Measurements from ENCODE around the gene EHHADH. TPM values are rescaled to one million over a fixed set of nuclear protein-coding genes. Genes with fewer than 3 reads are reported as not detected.

Gene EHHADH
- polyA plus RNA-seq, 4 donors, result 12.2 to 29.5 (median 14.5) TPM

DNA sequence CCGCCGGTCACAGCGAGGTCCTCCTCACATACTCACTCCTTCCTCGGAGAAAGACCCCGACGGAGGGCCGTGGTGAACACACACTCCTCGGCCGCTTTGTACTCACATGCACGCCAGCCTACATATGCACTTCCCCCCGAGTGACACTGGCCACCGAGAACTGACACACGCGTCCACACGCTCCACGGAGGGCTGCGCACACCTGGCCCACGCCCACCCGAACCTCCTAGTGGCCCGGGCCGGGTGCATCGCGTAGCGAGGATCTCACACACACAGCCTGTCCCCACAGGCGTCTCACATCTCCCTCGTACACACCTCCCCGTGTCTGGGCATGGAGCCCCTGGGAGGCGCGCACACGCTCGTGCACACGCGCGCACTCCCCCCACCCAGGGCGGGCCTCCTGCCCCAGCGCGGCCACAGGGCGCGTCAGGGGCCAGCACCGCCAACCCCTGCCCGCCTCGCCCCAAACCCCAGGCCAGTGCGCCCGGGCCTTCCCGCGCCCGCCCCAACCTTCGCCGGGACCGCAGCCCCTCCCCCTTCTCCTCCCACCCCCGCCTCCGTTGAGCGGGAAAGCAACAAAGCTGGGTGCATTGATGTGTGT is 100.6 kb downstream of the EHHADH start:
- H3K36me3 ChIP-seq (ENCODE audit: control insufficient read depth in 3 of 3, insufficient read depth in 2 of 3, low read depth in 1 of 3, low read length in 3 of 3), result no peaks in the 10 kb centered on the region
- FAIRE-seq (no peak), DNase-seq (peak in 1 of 2 donors; percentile 20)
- H3K9me3 ChIP-seq (ENCODE audit: control insufficient read depth in 2 of 2, insufficient read depth in 1 of 2, low read depth in 1 of 2, low read length in 1 of 2), result no peaks in the 10 kb centered on the region
- H3K4me3 ChIP-seq (ENCODE audit: low read depth in 1 of 3, low read length in 3 of 3), result peak overlapping the region; percentile 53 to 83 (median 64)
- WGBS, 3 donors, result 1 to 4% (median 1%) methylated on average over 41 to 53 of the region's 53 CpGs
- peaks cover 0 to 3% (median 0%) of the 10 kb centered on the region in 3 donors for H3K4me1 ChIP-seq (ENCODE audit: control insufficient read depth in 3 of 3, insufficient read depth in 2 of 3, low read depth in 1 of 3, low read length in 2 of 3)
- H3K27ac ChIP-seq (ENCODE audit: low read depth in 1 of 3, low read length in 2 of 3), result peak overlapping the region; percentile 14 to 92 (median 55)
- peaks cover 0 to 6% (median 0%) of the 10 kb centered on the region in 3 donors for H3K27me3 ChIP-seq (ENCODE audit: control insufficient read depth in 3 of 3, insufficient read depth in 3 of 3, low read length in 3 of 3)

DNA sequence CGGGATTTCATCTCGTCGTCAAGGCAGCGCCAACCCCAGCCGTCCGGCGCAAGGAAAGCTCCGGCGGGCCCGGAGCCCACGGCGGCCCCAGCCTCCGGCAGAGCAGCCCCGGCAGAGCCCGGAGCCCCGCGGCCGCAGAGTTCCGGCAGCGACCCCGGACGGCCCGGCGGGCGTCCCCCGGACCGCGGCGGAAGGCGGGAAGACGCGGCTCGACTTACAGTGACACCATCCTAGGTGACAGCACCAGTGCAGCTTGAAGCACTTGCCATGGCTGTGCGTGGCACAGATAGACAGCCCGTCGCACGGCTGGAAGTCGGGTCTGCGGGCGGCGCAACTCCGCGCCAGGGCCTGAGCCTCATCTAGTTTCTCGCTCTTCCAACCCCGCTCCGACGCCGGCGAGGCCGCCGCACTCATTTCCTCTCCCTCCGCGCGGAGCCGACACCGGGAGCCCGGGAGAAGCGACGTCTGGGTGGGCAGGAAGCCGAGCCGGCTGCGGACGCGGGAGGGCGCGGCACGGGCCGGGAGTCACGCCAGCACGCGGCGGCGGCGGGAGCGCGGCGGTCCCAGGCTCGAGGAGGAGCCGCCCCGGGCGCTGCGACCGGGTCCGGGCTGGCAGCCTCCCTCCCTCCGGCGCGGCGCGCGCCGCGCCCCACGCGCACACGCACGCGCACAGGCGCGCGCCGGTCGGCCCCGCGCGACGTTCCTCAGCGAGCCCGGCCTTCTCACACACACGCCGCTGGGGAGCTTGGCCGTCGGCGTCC is 101.3 kb downstream of the EHHADH start, which contains the start of gene C3orf70:
C3orf70 (minus strand) TSS at position 651 of the 761 bp plus-strand sequence; CDS start at position 414, 237 bp downstream.
- H3K27ac ChIP-seq (ENCODE audit: low read depth in 1 of 3, low read length in 2 of 3), result peak within 1 kb of the TSS; percentile 73 to 92 (median 82)
- no peak for FAIRE-seq
- peak; percentile 67 to 88 for DNase-seq
- H3K27me3 ChIP-seq (ENCODE audit: control insufficient read depth in 3 of 3, insufficient read depth in 3 of 3, low read length in 3 of 3), result peaks cover 0 to 6% (median 0%) of the 10 kb centered on the region in 3 donors
- 0 to 1% (median 1%) methylated on average over 65 to 113 of the region's 113 CpGs for WGBS, 3 donors
- H3K4me3 ChIP-seq (ENCODE audit: low read depth in 1 of 3, low read length in 3 of 3), result peak within 1 kb of the TSS; percentile 53 to 83 (median 64)
- H3K36me3 ChIP-seq (ENCODE audit: control insufficient read depth in 3 of 3, insufficient read depth in 2 of 3, low read depth in 1 of 3, low read length in 3 of 3), result no peaks in the 10 kb centered on the region
- peaks cover 0 to 3% (median 0%) of the 10 kb centered on the region in 3 donors for H3K4me1 ChIP-seq (ENCODE audit: control insufficient read depth in 3 of 3, insufficient read depth in 2 of 3, low read depth in 1 of 3, low read length in 2 of 3)
- H3K9me3 ChIP-seq (ENCODE audit: control insufficient read depth in 2 of 2, insufficient read depth in 1 of 2, low read depth in 1 of 2, low read length in 1 of 2), result no peaks in the 10 kb centered on the region

DNA sequence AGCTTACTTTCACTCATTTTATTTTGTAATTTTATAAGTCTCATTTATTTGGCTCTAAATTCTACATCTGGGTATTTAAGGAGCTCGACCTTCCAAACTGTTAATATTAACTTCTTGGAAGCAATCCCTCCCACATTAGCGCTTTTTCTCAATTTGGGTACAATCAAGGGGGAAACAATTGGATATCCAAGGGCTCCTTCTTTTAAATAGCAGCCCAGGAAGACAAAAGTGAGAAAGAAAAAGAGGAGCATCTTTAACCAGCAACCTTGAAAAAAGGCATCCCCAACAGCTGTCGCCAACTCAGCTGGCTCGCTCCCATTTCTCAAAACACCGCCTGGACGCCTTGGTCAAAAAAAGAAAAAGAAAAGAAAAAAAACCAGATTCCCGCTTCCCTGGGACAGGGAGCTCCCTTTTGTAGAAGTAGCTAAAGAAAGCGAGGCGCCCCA is 101.9 kb downstream of the EHHADH start:
- FAIRE-seq (no peak), DNase-seq (no peak)
- peak overlapping the region; percentile 53 to 83 (median 63) for H3K4me3 ChIP-seq (ENCODE audit: low read depth in 1 of 3, low read length in 3 of 3)
- H3K27me3 ChIP-seq (ENCODE audit: control insufficient read depth in 3 of 3, insufficient read depth in 3 of 3, low read length in 3 of 3), result peaks cover 0 to 6% (median 0%) of the 10 kb centered on the region in 3 donors
- 0 to 5% (median 4%) methylated on average over 9 of the region's 9 CpGs for WGBS, 3 donors
- H3K36me3 ChIP-seq (ENCODE audit: control insufficient read depth in 3 of 3, insufficient read depth in 2 of 3, low read depth in 1 of 3, low read length in 3 of 3), result no peaks in the 10 kb centered on the region
- H3K4me1 ChIP-seq (ENCODE audit: control insufficient read depth in 3 of 3, insufficient read depth in 2 of 3, low read depth in 1 of 3, low read length in 2 of 3), result peaks cover 0 to 3% (median 0%) of the 10 kb centered on the region in 3 donors
- peak overlapping the region; percentile 29 to 92 (median 73) for H3K27ac ChIP-seq (ENCODE audit: low read depth in 1 of 3, low read length in 2 of 3)
- no peaks in the 10 kb centered on the region for H3K9me3 ChIP-seq (ENCODE audit: control insufficient read depth in 2 of 2, insufficient read depth in 1 of 2, low read depth in 1 of 2, low read length in 1 of 2)

- Histone ChIP-seq H3K9me3 (ENCODE audit: control insufficient read depth in 2 of 2, insufficient read depth in 1 of 2, low read depth in 1 of 2, low read length in 1 of 2) (no peaks in the 10 kb centered on the region), H3K36me3 (ENCODE audit: control insufficient read depth in 3 of 3, insufficient read depth in 2 of 3, low read depth in 1 of 3, low read length in 3 of 3) (no peaks in the 10 kb centered on the region), H3K4me3 (ENCODE audit: low read depth in 1 of 3, low read length in 3 of 3) (peak overlapping the region in 1 of 3 donors; percentile 63), H3K4me1 (ENCODE audit: control insufficient read depth in 3 of 3, insufficient read depth in 2 of 3, low read depth in 1 of 3, low read length in 2 of 3) (peaks cover 0 to 3% (median 0%) of the 10 kb centered on the region in 3 donors), H3K27ac (ENCODE audit: low read depth in 1 of 3, low read length in 2 of 3) (no peak overlapping the region), H3K27me3 (ENCODE audit: control insufficient read depth in 3 of 3, insufficient read depth in 3 of 3, low read length in 3 of 3) (peaks cover 0 to 6% (median 0%) of the 10 kb centered on the region in 3 donors)
- 48 to 56% (median 51%) methylated on average over 8 of the region's 8 CpGs for WGBS, 3 donors
- peak; percentile 15 for FAIRE-seq
- no peak for DNase-seq
These were observed 102.5 kb downstream of the EHHADH start for GRCh38 chr3:185151101-185151963.

GRCh38 chr3:185150561-185150960 is 103.3 kb downstream of the EHHADH start:
- no peaks in the 10 kb centered on the region for H3K9me3 ChIP-seq (ENCODE audit: control insufficient read depth in 2 of 2, insufficient read depth in 1 of 2, low read depth in 1 of 2, low read length in 1 of 2)
- H3K4me1 ChIP-seq (ENCODE audit: control insufficient read depth in 3 of 3, insufficient read depth in 2 of 3, low read depth in 1 of 3, low read length in 2 of 3), result peaks cover 0 to 3% (median 0%) of the 10 kb centered on the region in 3 donors
- no peak for DNase-seq
- no peaks in the 10 kb centered on the region for H3K36me3 ChIP-seq (ENCODE audit: control insufficient read depth in 3 of 3, insufficient read depth in 2 of 3, low read depth in 1 of 3, low read length in 3 of 3)
- no peak for FAIRE-seq
- 79 to 90% (median 88%) methylated on average over 1 of the region's 1 CpG for WGBS, 3 donors
- peaks cover 0 to 6% (median 0%) of the 10 kb centered on the region in 3 donors for H3K27me3 ChIP-seq (ENCODE audit: control insufficient read depth in 3 of 3, insufficient read depth in 3 of 3, low read length in 3 of 3)
- peak overlapping the region in 1 of 3 donors; percentile 65 for H3K27ac ChIP-seq (ENCODE audit: low read depth in 1 of 3, low read length in 2 of 3)
- no peak overlapping the region for H3K4me3 ChIP-seq (ENCODE audit: low read depth in 1 of 3, low read length in 3 of 3)

DNA sequence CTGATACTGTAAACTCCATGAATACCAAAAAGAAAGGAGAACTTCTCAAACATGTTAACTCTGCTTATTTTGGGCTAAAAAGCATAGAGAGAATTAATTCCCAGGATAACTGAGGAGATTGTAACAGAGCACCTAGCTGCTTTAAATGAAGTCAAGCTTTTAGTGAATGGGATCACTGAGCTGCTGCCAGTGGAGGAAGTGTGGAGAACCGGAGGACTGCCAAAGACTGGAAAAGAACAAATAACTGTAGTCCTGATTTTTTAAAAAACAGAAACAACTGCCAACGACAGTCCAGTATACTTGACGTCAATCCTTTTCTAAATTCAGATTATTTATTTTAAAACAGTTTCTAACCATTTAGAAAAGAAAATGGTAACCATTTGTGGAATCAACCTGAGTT is 104.3 kb downstream of the EHHADH start:
- H3K4me1 ChIP-seq (ENCODE audit: control insufficient read depth in 3 of 3, insufficient read depth in 2 of 3, low read depth in 1 of 3, low read length in 2 of 3), result peaks cover 0 to 3% (median 0%) of the 10 kb centered on the region in 3 donors
- no peak overlapping the region for H3K4me3 ChIP-seq (ENCODE audit: low read depth in 1 of 3, low read length in 3 of 3)
- FAIRE-seq (no peak), DNase-seq (no peak)
- peaks cover 0 to 6% (median 0%) of the 10 kb centered on the region in 3 donors for H3K27me3 ChIP-seq (ENCODE audit: control insufficient read depth in 3 of 3, insufficient read depth in 3 of 3, low read length in 3 of 3)
- WGBS, 3 donors, result 65 to 89% (median 78%) methylated on average over 3 of the region's 3 CpGs
- H3K9me3 ChIP-seq (ENCODE audit: control insufficient read depth in 2 of 2, insufficient read depth in 1 of 2, low read depth in 1 of 2, low read length in 1 of 2), result no peaks in the 10 kb centered on the region
- no peaks in the 10 kb centered on the region for H3K36me3 ChIP-seq (ENCODE audit: control insufficient read depth in 3 of 3, insufficient read depth in 2 of 3, low read depth in 1 of 3, low read length in 3 of 3)
- no peak overlapping the region for H3K27ac ChIP-seq (ENCODE audit: low read depth in 1 of 3, low read length in 2 of 3)

- no peaks in the 10 kb centered on the region for H3K9me3 ChIP-seq (ENCODE audit: control insufficient read depth in 2 of 2, insufficient read depth in 1 of 2, low read depth in 1 of 2, low read length in 1 of 2)
- 91 to 94% (median 92%) methylated on average over 6 of the region's 6 CpGs for WGBS, 3 donors
- H3K4me3 ChIP-seq (ENCODE audit: low read depth in 1 of 3, low read length in 3 of 3), result no peak overlapping the region
- no peaks in the 10 kb centered on the region for H3K27me3 ChIP-seq (ENCODE audit: control insufficient read depth in 3 of 3, insufficient read depth in 3 of 3, low read length in 3 of 3)
- H3K4me1 ChIP-seq (ENCODE audit: control insufficient read depth in 3 of 3, insufficient read depth in 2 of 3, low read depth in 1 of 3, low read length in 2 of 3), result no peaks in the 10 kb centered on the region
- DNase-seq, result no peak
- no peaks in the 10 kb centered on the region for H3K36me3 ChIP-seq (ENCODE audit: control insufficient read depth in 3 of 3, insufficient read depth in 2 of 3, low read depth in 1 of 3, low read length in 3 of 3)
- no peak for FAIRE-seq
- no peak overlapping the region for H3K27ac ChIP-seq (ENCODE audit: low read depth in 1 of 3, low read length in 2 of 3)
These were observed 108.3 kb downstream of the EHHADH start for GRCh38 chr3:185145511-185145910.

GRCh38 chr3:185144784-185145183 is 109.1 kb downstream of the EHHADH start:
- DNase-seq (no peak), FAIRE-seq (no peak)
- Histone ChIP-seq H3K27ac (ENCODE audit: low read depth in 1 of 3, low read length in 2 of 3) (no peak overlapping the region), H3K27me3 (ENCODE audit: control insufficient read depth in 3 of 3, insufficient read depth in 3 of 3, low read length in 3 of 3) (no peaks in the 10 kb centered on the region), H3K9me3 (ENCODE audit: control insufficient read depth in 2 of 2, insufficient read depth in 1 of 2, low read depth in 1 of 2, low read length in 1 of 2) (no peaks in the 10 kb centered on the region), H3K4me3 (ENCODE audit: low read depth in 1 of 3, low read length in 3 of 3) (no peak overlapping the region), H3K4me1 (ENCODE audit: control insufficient read depth in 3 of 3, insufficient read depth in 2 of 3, low read depth in 1 of 3, low read length in 2 of 3) (no peaks in the 10 kb centered on the region), H3K36me3 (ENCODE audit: control insufficient read depth in 3 of 3, insufficient read depth in 2 of 3, low read depth in 1 of 3, low read length in 3 of 3) (no peaks in the 10 kb centered on the region)
- 88 to 92% (median 90%) methylated on average over 3 of the region's 3 CpGs for WGBS, 3 donors

Data from small intestine (tissue), 7 donors.